NCI-H524 treated with DMSO at 0.1 percent for 48 hours (cell line): ENCODE measurements around the gene NBPF12.
"Not testable (repeated sequence)": the region's sequence is repeated elsewhere in the genome, so short reads cannot be mapped to it uniquely, and the experiment has no call there.

Experiments used
- DNase-seq: peaks from one replicate; lab custom pipeline; 2025; lab: John Stamatoyannopoulos, UW

The NBPF12 gene, protein sequence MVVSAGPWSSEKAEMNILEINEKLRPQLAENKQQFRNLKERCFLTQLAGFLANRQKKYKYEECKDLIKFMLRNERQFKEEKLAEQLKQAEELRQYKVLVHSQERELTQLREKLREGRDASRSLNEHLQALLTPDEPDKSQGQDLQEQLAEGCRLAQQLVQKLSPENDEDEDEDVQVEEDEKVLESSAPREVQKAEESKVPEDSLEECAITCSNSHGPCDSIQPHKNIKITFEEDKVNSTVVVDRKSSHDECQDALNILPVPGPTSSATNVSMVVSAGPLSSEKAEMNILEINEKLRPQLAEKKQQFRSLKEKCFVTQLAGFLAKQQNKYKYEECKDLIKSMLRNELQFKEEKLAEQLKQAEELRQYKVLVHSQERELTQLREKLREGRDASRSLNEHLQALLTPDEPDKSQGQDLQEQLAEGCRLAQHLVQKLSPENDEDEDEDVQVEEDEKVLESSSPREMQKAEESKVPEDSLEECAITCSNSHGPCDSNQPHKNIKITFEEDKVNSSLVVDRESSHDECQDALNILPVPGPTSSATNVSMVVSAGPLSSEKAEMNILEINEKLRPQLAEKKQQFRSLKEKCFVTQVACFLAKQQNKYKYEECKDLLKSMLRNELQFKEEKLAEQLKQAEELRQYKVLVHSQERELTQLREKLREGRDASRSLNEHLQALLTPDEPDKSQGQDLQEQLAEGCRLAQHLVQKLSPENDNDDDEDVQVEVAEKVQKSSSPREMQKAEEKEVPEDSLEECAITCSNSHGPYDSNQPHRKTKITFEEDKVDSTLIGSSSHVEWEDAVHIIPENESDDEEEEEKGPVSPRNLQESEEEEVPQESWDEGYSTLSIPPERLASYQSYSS (N-terminal part only)

DNA sequence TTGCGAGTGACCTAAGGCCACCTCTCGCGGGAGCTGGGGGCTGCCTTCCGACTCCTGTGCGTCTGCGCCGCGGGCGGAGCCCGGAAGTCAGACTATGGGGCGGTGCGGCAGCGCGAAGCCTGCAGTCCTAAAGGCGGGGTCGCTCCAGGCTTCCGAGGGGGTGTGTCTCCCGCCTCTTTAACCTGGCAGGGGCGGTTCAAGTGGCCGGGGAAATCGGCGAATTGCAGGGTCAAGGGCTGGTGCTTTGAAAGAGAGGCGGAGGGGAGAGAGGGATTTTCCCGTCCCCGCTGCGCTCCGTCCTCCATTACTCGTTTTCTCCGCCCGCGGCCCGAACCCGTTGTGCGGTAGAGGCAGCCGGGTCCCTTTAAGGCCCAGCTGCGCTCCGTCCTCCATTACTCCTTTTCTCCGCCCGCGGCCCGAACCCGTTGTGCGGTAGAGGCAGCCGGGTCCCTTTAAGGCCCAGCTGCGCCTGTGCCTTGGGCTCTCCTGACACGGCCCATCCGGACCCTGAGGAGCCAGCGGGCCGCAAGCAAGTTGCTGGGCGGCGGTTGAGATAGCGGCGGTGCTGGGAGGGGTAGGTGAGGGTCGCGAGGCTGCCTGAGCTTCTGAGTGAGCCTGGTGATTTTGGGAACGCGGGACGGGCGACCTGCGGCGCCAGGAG is at the start of gene NBPF12:
Gene NBPF12 (plus strand): TSS at position 83 of the 661 bp plus-strand sequence. CDS start 21,820 bp downstream, outside the sequence.
- peak; percentile 1 for DNase-seq

DNA sequence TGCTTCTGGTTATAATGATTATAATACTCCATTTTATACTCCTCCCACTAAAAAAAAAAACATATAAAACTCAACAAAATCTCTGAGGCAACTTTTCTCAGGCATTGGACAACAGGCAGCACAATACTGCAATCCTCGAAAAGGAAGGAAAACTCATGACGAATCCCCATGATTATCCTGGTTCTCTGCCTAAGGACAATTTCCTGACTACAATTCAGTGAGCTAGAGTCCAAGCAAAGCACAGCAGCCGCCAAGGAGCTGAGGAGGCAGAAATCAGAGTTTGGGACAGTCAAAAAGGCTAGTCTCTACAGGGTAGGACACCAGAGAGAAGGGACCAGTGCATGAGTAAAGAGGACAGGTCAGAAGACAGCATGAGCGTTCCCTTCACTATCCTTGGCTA is 46.8 kb upstream of the NBPF12 start:
- not testable (repeated sequence) for DNase-seq

DNA sequence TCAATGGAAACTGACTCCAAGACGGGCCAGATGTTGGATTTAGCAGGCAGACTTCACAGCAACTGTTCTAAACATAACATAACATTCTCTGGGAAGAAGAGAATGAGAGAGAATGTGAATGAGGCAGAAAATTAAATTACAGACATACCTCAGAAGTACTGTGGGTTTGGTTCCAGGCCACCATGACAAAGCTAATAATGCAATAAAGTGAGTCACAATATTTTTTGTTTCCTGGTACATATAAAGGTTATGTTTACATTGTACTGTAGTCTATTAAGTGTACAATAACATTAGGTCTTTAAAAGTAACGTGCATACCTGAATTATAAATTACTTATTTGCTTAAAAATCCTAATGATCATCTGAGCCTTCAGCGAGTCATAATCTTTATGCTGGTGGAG is 45.8 kb upstream of the NBPF12 start:
- not testable (repeated sequence) for DNase-seq

DNA sequence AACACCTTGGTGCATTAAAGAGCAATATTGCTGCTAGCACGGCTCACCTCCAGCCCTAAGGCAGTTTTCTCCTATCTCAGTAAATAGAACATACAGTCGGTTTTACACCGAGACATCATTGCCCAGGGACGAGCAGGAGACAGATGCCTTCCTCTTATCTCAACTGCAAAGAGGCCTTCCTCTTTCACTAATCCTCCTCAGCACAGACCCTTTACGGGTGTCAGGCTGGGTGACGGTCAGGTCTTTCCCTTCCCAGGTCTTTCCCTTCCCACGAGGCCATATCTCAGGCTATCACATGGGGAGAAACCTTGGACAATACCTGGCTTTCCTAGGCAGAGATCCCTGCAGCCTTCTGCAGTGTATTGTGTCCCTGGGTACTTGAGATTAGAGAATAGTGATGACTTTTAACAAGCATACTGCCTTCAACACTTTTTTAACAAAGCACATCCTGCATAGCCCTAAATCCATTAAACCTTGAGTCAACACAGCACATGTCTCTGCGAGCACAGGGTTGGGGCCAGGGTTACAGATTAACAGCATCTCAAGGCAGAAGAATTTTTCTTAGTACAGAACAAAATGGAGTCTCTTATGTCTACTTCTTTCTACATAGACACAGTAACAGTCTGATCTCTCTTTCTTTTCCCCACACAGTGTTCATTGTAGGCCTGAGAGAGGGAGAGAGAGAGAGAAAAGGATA is 30.4 kb upstream of the NBPF12 start:
- not testable (repeated sequence) for DNase-seq

DNA sequence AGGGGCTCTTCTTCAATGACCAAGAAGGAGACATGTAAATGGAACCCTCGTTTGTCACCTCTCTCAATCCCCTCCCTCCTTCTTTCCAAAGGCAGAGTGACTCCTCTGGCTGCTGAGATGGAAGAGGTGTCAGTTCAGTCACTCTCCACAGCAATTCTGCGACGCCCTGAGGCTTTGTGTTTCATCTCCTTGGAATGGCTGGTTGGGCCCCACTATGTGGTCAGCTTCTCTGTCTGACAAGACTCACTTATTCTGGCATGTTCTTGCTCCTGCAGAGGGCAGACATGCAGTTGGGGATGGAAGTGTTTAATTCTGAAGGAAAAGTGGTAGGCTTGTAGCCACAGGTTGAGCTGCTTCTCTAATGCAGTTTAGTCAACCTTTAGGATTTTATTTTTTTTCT is 25.1 kb upstream of the NBPF12 start:
- not testable (repeated sequence) for DNase-seq

DNA sequence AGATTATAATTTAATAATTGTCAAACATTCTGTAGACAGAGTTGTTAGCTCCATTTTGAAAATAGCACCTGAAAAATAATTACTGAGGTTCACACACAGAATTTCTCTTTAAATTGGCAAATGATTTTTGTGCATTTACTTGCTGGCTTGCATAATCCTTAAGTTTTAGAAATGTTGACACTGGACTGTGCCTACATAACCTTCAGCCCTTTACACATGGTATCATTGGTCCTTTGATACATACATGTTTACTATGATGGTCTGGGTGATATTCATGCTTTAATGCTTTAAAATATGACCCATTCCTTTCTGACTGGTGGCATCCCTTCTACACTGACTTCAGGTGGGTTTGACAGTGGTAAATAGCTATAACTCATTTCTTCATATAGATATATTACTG is 17.3 kb upstream of the NBPF12 start:
- DNase-seq, result not testable (repeated sequence)

DNA sequence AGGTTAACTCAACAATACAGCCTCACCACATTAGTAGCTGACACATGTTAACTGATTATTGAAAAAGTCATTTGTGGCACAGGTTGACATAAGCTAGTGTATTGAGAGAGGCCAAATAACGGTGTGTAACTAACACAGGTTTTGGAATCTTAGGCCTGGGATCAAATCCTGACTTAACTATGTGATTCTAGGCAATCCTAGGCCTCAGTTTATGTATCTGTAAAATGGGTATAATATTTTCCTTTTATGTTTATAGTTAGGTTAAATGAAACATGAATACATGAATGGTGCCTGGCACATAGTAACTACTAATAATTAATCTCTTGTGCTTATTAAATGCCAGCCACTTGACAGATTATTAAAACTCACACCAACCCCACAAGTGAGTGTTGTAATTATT is 15.5 kb upstream of the NBPF12 start:
- not testable (repeated sequence) for DNase-seq

DNA sequence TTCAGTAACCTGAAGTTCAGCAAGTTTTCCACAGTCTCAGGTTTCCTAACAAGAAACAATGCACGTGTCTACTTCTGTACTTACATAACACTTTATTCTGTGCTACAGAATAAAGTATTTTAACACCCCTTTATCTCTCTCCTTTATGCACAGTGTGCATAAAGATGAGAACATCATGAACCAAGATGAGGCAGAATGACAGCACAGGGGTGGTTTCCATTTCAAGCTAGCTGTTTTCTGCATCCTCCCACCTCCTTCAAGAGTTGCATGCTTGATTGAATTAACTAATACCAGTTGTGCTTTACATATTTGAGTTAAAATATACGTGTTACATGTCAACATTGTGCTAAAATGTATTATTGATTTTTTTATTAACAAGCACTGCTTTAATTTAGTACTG is 14.0 kb upstream of the NBPF12 start:
- not testable (repeated sequence) for DNase-seq

DNA sequence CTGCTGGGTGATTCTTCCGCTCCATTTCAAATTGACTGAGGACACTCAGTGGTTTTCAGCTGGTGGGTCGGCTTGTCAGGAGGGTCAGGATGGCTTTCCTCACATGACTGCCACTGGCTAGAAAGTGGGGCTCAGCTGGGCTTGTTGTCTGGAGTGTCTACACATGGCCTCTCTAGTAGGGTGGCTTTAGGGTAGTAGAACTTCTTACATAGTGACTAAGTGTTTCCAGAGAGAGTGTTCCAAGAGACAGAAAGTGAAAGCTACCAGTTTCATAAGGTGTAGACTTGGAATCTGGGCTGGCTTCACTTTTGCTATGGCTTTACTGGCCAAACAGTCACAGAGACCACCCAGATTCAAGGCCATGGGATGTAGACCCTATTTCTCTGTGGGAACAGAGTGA is 11.7 kb upstream of the NBPF12 start:
- not testable (repeated sequence) for DNase-seq

DNA sequence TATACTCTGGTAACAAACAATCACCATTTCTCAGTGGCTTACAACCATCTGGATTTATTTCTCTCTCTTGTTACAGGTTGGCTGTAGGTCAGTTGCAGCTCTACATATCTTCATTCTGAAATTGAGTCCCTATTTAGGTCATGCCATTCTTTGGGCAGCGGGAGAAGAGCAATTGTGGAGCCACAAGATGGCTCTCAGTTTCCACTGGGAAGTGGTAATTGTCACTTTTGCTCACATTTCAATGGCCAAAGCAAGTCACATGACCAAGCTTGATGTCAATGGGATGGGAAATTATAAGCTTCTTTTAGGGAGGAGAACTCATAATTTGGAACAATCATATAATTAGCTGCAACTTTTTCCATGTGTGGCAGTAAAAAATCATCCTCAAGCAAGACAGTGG is 7.9 kb upstream of the NBPF12 start:
- DNase-seq, result not testable (repeated sequence)

DNA sequence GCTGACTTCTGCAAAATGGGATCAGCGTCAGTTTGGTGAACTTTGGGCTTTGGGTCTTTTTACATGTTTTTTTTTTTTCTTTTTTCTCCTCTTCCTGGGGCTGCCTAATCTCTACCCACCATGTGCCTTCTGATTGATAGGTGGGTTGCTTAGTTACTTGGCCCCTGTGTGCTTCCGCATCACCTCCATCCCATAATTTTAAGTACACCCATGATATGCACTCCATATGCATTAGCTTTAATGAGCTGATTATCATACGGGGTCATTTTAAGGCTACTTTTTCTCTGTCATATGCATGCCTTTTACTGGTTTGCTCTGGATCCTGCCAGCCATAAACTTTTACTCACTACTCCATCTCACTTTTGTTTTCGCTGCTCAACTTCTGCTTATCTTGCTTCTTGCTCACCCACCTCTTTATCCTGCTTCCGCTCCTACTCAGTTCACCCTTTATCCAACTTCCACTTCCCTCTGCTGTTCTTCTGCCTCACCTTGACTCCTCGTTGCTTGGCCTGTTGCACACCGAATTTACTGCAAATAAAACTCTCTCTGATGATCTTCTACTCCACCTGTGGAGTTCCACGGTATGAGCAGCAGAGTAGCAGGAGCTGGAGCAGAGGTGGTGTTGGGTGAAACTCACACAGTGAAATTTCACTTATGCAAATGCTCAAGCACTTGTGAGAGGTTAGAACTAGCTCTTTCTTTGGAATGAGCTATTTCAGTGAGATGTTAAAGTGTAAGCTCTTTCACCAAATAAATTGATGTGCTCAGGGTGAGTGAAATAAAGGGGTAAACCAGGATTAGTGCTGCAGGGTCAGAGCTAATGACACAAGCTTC is 3.5 kb upstream of the NBPF12 start:
- not testable (repeated sequence) for DNase-seq

DNA sequence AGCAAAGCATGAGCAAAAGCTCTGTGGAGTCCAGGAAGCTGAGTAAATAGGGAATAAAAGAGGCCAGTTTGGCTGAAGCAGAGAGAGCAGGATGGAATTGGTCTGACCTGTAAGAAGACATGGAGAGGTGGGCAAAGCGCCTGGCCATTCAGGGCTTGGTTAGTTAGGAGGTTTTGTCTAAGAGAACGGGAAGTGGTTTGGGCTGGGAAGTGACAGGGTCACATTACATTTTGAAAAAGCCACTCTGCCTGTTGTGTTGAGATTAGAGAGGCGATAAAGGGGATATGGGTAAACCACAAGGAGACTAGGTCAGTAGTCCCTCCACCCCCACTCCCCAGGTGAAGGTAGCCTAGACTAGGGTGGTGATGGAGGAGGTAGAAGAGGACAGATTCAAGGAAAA is 662 bp upstream of the NBPF12 start:
- DNase-seq, result not testable (repeated sequence)

DNA sequence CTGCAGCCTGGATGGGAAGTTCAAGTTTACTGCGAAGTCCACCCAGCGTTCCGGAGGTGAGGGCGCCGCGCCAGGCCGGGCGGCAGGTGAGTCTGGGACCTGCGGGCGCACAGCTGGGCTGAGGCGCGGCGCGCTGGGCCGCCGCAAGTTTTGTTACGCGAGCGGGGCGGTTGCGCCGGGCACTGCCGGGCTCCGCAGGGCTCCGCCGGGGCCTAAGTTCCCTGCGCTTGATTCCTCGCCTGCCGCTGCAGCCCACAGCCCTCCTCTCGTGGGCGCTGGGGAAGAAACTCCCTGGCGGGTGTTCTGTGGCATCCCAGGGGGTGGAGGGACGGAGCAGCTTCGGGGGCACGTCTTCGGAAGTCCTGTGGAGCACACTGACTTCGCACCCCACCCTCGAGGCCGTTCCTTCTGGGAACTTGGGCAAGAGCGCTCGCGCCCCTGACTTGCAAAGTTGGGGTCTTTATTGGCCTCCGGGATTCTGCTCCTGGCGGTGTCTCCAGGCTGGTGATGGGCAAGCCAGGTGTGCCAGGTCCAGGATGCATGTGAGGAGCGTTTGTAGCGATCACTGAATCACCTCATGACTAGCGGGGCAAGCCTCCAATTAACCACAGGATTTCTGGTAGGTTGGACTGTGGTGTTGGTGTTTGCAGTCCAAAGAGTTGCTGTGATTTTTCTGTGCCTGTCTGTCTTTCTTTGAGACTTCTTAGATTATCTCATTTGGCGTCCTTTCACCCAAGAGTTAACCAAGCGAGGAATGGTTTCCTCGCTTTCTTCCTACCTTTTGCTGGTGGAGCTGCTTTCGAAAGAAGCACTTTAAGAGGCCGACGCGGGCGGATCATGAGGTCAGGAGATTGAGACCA is 1.0 kb downstream of the NBPF12 start:
- not testable (repeated sequence) for DNase-seq

DNA sequence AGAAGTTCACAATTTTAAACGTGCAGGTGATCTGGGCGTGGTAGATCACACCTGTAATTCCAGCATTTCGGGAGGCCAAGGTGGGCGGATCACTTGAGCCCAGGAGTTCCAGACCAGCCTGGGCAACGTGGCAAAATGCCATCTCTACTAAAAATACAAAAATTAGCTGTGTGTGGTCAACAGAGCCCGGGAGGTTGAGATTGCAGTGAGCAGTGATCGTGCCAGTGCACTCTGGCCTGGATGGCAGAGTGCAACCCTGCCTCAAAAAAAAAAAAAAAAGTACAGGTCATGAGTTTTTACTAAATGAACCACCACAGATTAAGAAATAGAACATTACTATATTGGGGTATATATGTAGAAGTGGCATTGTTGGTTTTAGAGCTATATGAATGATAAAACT is 2.2 kb downstream of the NBPF12 start:
- DNase-seq, result not testable (repeated sequence)

DNA sequence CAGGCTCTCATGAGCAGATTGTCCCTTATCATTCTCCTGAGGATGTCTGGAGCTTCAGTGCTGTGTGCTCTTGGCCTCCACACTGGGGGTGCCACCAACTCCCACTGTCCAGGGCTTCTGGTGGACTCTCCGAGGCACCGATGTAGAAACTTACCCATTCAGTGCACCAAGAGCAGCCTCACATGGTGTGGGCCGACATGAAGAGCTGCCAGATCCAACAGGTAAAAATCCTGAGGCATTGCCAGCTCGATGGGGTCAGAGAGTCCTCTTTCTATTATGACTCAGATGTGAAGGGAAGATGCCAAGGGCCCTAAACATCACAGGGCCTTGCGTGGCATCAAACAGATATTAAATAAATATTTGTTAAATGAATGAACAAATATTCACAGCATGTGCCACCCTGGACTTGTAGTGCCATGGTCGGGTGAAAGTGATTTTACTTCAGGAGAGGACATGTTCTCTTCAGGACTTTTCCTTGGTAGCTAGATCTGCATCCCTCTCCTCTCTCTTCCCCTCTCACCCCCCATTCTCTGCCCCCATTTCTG is 5.3 kb downstream of the NBPF12 start:
- DNase-seq, result not testable (repeated sequence)

DNA sequence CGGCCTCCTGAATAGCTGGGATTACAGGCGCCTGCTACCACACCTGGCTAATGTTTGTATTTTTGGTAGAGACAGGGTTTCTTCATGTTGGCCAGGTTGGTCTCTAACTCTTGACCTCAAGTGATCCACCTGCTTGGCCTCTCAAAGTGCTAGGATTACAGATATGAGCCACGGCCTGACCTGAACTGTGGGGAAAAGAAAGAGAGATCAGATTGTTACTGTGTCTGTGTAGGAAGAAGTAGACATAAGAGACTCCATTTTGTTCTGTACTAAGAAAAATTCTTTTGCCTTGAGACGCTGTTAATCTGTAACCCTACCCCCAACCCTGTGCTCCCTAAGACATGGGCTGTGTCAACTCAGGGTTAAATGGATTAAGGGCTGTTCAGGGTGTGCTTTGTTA is 10.0 kb downstream of the NBPF12 start:
- DNase-seq, result not testable (repeated sequence)

DNA sequence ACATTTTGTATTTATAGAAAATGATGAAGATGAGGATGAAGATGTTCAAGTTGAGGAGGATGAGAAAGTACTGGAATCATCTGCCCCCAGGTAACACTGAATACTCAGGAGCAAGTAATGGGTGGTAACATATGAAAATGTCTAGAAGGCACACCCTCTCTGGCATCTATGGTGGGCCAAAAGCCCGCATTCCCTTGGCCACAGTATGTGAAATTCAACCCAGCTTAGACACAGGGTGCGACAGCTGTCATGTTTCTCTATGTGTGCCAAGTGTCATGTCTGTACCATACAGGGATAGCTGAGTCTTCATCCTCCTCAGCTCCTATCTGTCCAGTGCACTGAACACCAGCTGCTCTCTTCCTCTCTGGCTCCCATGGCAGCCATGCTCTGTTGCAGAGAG is 26.2 kb downstream of the NBPF12 start:
- not testable (repeated sequence) for DNase-seq

DNA sequence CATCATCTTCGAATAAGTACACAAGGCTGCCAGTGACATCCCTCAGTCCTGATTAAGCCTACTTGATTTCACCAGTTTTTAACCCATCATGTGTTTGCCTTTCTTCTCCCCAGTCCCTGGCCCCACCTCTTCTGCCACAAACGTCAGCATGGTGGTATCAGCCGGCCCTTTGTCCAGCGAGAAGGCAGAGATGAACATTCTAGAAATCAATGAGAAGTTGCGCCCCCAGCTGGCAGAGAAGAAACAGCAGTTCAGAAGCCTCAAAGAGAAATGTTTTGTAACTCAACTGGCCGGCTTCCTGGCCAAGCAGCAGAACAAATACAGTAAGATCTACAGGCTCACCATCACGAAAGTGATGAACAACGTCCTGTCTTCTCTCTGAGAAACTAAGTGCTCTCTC is 28.2 kb downstream of the NBPF12 start:
- DNase-seq, result not testable (repeated sequence)

DNA sequence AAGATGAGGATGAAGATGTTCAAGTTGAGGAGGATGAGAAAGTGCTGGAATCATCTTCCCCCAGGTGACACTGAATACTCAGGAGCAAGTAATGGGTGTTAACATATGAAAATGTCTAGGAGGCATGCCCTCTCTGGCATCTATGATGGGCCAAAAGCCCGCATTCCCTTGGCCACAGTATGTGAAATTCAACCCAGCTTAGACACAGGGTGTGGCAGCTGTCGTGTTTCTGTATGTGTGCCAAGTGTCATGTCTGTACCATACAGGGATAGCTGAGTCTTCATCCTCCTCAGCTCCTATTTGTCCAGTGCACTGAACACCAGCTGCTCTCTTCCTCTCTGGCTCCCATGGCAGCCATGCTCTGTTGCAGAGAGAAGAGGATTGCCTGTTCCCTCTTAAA is 32.5 kb downstream of the NBPF12 start:
- DNase-seq, result not testable (repeated sequence)
